Suprapubic skin (tissue), 4 donors: Measurements from ENCODE around the gene MLH3.

Experiments
- CTCF ChIP-seq, 2 donors: fragments of 200-600 bp in 1 of 2; fragments of 450-650 bp in 1 of 2; sonication (generic) in 1 of 2; IDR thresholded peaks; one replicate each; pipeline ENCODE4 v1.5.1; 2016 to 2019; ENCODE audit warnings: antibody characterized with exemption in 2 of 2, mild to moderate bottlenecking in 1 of 2, moderate library complexity in 1 of 2
- POLR2A ChIP-seq, 2 donors: fragments of 450-650 bp; IDR thresholded peaks; one replicate each; pipeline ENCODE4 v1.6.1; 2017; ENCODE audit warnings: antibody characterized with exemption in 2 of 2, mild to moderate bottlenecking in 2 of 2, moderate library complexity in 2 of 2
- POLR2AphosphoS5 ChIP-seq, 3 donors: sonication (generic); formaldehyde crosslinking; IDR thresholded peaks; one replicate each; pipeline ENCODE4 v1.6.1; 2017; ENCODE audit warnings: antibody characterized with exemption in 3 of 3

DNA sequence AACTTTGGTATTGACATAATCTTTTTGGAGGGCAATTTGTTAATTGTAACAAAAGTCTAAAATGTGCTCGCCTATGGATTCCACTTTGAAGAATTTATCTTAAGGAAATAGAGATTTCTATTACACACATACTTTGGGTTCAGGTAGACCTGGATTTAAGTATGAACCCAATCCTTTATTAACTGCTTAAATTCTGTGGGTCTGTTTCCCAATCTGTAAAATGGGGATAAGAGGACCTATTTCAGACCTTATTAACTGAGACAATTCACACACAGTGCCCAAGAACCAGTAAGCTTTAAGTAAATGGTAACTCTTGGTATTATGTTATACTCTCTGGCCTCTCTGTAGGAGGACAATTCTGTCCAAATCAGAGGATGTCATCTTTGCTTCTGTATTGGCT is 49.4 kb downstream of the MLH3 start:
- TF ChIP-seq CTCF (IDR thresholded peaks at IDR 0.05): no peak
- no peak for TF ChIP-seq POLR2A (IDR thresholded peaks at IDR 0.05)
- no peak for TF ChIP-seq POLR2AphosphoS5 (IDR thresholded peaks at IDR 0.05)
